B cell (primary cell): ENCODE results near the gene ANKS1A. TPM values are rescaled to one million over a fixed set of nuclear protein-coding genes. Genes with fewer than 3 reads are reported as not detected.

ENCODE experiments used
- ATAC-seq: fragments of 200-7000 bp; cut with Tn5 transposase; one replicate; pipeline ENCODE4 v1.10.0; 2021; ENCODE audit warnings: low read depth, mild to moderate bottlenecking, moderate number of reproducible peaks, moderate library complexity
- CTCF ChIA-PET: fragments of 350-600 bp; sonication (Branson Sonifier 250); formaldehyde crosslinking; loops from one replicate; lab custom pipeline; 2021; ENCODE audit warnings: antibody characterized with exemption, inconsistent platforms; lab: Charles Lee
- POLR2A ChIA-PET: fragments of 350-600 bp; sonication (Branson Sonifier 250); formaldehyde crosslinking; loops from one replicate; lab custom pipeline; 2021; ENCODE audit warnings: antibody characterized with exemption; lab: Charles Lee
- DNase-seq: peaks from one replicate; pipeline ENCODE4 v3.0.0; 2013
- H2AFZ ChIP-seq: 2 replicates; pipeline ENCODE4 v1.6.1; 2012; ENCODE audit warnings: mild to moderate bottlenecking, low read depth, low read length; ENCODE audit not compliant: insufficient read depth, poor library complexity, severe bottlenecking
- H3K27ac ChIP-seq, 2 donors: 1 replicate in 1 of 2; 2 replicates in 1 of 2; pipeline ENCODE4 v1.5.1; 2012 to 2013; ENCODE audit warnings: low read length in 2 of 2, mild to moderate bottlenecking in 2 of 2, moderate library complexity in 1 of 2
- H3K27me3 ChIP-seq, 4 experiments: fragments of 200-600 bp in 1 of 4; sonication (generic) in 1 of 4; replicated peaks in 1 of 4; 1 replicate in 2 of 4; 2 replicates in 2 of 4; pipeline versions ENCODE4 v1.6.1 to v1.7.0; 2013 to 2016; ENCODE audit warnings: low read length in 3 of 4, mild to moderate bottlenecking in 2 of 4, mixed read lengths in 1 of 4, moderate library complexity in 1 of 4; ENCODE audit not compliant: insufficient read depth in 4 of 4, control insufficient read depth in 3 of 4; ENCODE audit errors: control extremely low read depth in 1 of 4
- H3K36me3 ChIP-seq, 2 experiments: replicated peaks in 1 of 2; 1 replicate in 1 of 2; 2 replicates in 1 of 2; pipeline versions ENCODE4 v1.6.1 to v1.7.1; 2013; ENCODE audit warnings: low read length in 1 of 2; ENCODE audit not compliant: insufficient read depth in 2 of 2, control insufficient read depth in 1 of 2; ENCODE audit errors: control extremely low read depth in 1 of 2, extremely low read depth in 1 of 2
- H3K4me1 ChIP-seq, 2 donors: fragments of 200-600 bp in 1 of 2; sonication (generic) in 1 of 2; 1 replicate in 1 of 2; 2 replicates in 1 of 2; pipeline versions ENCODE4 v1.5.1 to v1.6.1; 2013 to 2017; ENCODE audit warnings: low read length in 2 of 2; ENCODE audit not compliant: control insufficient read depth in 2 of 2, insufficient read depth in 2 of 2
- H3K4me2 ChIP-seq: replicated peaks from 2 replicates; pipeline ENCODE3; 2012; ENCODE audit warnings: mild to moderate bottlenecking, low read depth, low read length; ENCODE audit not compliant: poor library complexity, severe bottlenecking
- H3K4me3 ChIP-seq, 5 experiments: fragments of 200-600 bp in 1 of 5; sonication (generic) in 1 of 5; 1 replicate in 3 of 5; 2 replicates in 2 of 5; pipeline versions ENCODE4 v1.5.1 to v1.7.0; 2011 to 2016; ENCODE audit warnings: low read length in 4 of 5, mild to moderate bottlenecking in 4 of 5, low read depth in 2 of 5, control low read depth in 1 of 5, moderate library complexity in 1 of 5; ENCODE audit not compliant: insufficient read depth in 1 of 5; ENCODE audit errors: control extremely low read depth in 1 of 5, extremely low read depth in 1 of 5
- H3K79me2 ChIP-seq: fragments of 200-600 bp; sonication (generic); one replicate; pipeline ENCODE4 v1.6.0; 2016; ENCODE audit warnings: low read length; ENCODE audit not compliant: control insufficient read depth, insufficient read depth
- H3K9ac ChIP-seq: fragments of 200-600 bp; sonication (generic); 2 replicates; pipeline ENCODE4 v1.6.1; 2017; ENCODE audit warnings: mild to moderate bottlenecking, low read length, moderate library complexity
- H3K9me3 ChIP-seq, 3 donors: one replicate each; pipeline versions ENCODE4 v1.6.1 to v1.7.1; 2013; ENCODE audit warnings: low read length in 2 of 3; ENCODE audit not compliant: control insufficient read depth in 2 of 3, insufficient read depth in 1 of 3; ENCODE audit errors: control extremely low read depth in 1 of 3
- H4K20me1 ChIP-seq: 2 replicates; pipeline ENCODE4 v1.6.0; 2012; ENCODE audit warnings: mild to moderate bottlenecking, low read length; ENCODE audit not compliant: insufficient read depth, control insufficient read depth, poor library complexity, severe bottlenecking
- H3K27ac Mint-ChIP-seq: one replicate; pipeline ENCODE4 v1.8.0; 2021; ENCODE audit warnings: mixed read lengths
- H3K27me3 Mint-ChIP-seq: one replicate; pipeline ENCODE4 v1.8.0; 2021; ENCODE audit warnings: mixed read lengths
- H3K4me1 Mint-ChIP-seq: one replicate; pipeline ENCODE4 v1.8.0; 2021; ENCODE audit warnings: mixed read lengths
- H3K4me3 Mint-ChIP-seq: one replicate; pipeline ENCODE4 v1.8.0; 2021; ENCODE audit warnings: mixed read lengths
- H3K9me3 Mint-ChIP-seq: one replicate; pipeline ENCODE4 v1.8.0; 2022; ENCODE audit warnings: mixed read lengths; ENCODE audit not compliant: insufficient read depth
- EZH2 ChIP-seq: IDR thresholded peaks from 2 replicates; pipeline ENCODE4 v1.6.1; 2012; ENCODE audit warnings: borderline replicate concordance, low read depth, mild to moderate bottlenecking, moderate library complexity, low read length; ENCODE audit not compliant: insufficient read depth, poor library complexity, severe bottlenecking
- WGBS: methylation state at CpG from one replicate; pipeline ENCODE4 v1.1.5; 2013; ENCODE audit warnings: missing lambda C conversion rate; ENCODE audit not compliant: insufficient coverage; 5-methylcytosine and 5-hydroxymethylcytosine counted together
- intact Hi-C: fragments of 100-400 bp; cut with micrococcal nuclease; formaldehyde crosslinking; loops from one replicate; pipeline ENCODE4 v1.10.0; 2022
- polyA plus RNA-seq: library from polyadenylated mRNA; depleted of rRNA; stranded (reverse); fragments of >200 nt; gene quantifications from 2 replicates; pipeline ENCODE4 v1.2.3, GENCODE V29; 2012
- total RNA-seq, 2 donors: library from RNA; stranded (reverse); fragments of 120-200 nt in 1 of 2; gene quantifications; 1 replicate in 1 of 2; 2 replicates in 1 of 2; pipeline versions ENCODE4 v1.2.3 to v1.2.4, GENCODE V29; 2013 to 2022
- TF ChIP-seq, protein P1 (sequence below): fragments of 200-600 bp; IDR thresholded peaks from one replicate; pipeline ENCODE4 v1.8.0; 2022; ENCODE audit warnings: antibody characterized with exemption, mild to moderate bottlenecking

The ANKS1A gene
- total and polyA plus RNA-seq, 2 donors (not counting 1 experiment from before 2014, with no cell fraction given) = 3.4 to 19.7 TPM

DNA sequence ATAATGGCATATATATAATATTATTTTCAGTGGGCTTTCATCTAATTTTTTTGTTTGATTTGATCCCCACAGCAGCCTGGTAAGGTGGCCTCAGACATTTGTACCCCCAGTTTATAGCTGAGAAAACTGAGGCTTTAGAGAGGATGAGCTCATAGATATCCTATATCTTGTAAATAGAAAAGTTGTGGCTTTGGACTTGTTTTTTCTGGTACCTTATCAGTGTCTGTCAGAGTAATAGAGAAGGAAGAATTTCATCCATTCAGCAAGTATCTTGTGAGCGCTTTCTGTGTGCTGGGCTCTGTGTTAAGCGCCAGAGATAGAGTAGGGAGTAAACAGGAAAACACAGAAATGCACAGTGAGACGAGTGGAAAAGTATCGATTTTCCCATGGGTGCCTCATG lies 29.1 kb upstream of the ANKS1A start:
- no peak overlapping the region for H3K4me3 Mint-ChIP-seq
- ATAC-seq (no peak), DNase-seq (no peak)
- Histone ChIP-seq H3K9ac (no peak overlapping the region), H3K9me3 (no peaks in the 10 kb centered on the region), H3K4me2 (no peak overlapping the region), H3K4me1 (no peaks in the 10 kb centered on the region), H3K27me3 (no peaks in the 10 kb centered on the region), H3K4me3 (no peak overlapping the region), H3K79me2 (no peaks in the 10 kb centered on the region), H2AFZ (no peak overlapping the region), H3K27ac (no peak overlapping the region), H4K20me1 (no peaks in the 10 kb centered on the region), H3K36me3 (peaks cover 11 to 73% of the 10 kb centered on the region in 2 experiments)
- TF ChIP-seq, protein P1, sequence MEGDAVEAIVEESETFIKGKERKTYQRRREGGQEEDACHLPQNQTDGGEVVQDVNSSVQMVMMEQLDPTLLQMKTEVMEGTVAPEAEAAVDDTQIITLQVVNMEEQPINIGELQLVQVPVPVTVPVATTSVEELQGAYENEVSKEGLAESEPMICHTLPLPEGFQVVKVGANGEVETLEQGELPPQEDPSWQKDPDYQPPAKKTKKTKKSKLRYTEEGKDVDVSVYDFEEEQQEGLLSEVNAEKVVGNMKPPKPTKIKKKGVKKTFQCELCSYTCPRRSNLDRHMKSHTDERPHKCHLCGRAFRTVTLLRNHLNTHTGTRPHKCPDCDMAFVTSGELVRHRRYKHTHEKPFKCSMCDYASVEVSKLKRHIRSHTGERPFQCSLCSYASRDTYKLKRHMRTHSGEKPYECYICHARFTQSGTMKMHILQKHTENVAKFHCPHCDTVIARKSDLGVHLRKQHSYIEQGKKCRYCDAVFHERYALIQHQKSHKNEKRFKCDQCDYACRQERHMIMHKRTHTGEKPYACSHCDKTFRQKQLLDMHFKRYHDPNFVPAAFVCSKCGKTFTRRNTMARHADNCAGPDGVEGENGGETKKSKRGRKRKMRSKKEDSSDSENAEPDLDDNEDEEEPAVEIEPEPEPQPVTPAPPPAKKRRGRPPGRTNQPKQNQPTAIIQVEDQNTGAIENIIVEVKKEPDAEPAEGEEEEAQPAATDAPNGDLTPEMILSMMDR = no peak
- TF ChIP-seq EZH2 = no peak
- no peaks in the 10 kb centered on the region for H3K4me1 Mint-ChIP-seq
- intact Hi-C loops = no loop called here
- H3K27ac Mint-ChIP-seq = no peak overlapping the region
- CTCF ChIA-PET = no interaction called here
- 87% methylated on average over 4 of the region's 4 CpGs for WGBS
- POLR2A ChIA-PET = no interaction called here
- no peaks in the 10 kb centered on the region for H3K9me3 Mint-ChIP-seq
- no peaks in the 10 kb centered on the region for H3K27me3 Mint-ChIP-seq

DNA sequence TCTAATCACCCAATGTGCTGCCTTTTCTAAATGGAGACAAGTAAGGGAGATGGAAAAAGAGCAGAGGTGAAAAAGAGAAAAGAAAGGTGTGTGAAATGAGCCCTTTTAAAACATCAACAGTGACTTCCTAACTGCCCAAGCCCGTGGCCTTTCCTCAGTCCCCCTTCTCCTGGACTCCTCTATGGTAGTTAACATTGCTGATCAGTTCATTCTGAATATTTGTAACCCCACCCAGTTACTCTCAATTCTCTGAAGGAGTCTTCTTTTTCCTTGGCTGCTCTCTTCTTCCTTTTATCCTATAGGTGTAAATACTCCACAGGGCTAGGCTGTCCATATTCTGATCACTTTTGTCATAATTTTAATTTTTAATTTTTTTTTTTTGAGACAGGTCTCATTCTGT lies 28.3 kb upstream of the ANKS1A start:
- Histone ChIP-seq H3K4me2 (no peak overlapping the region), H3K27me3 (no peaks in the 10 kb centered on the region), H3K79me2 (no peaks in the 10 kb centered on the region), H3K36me3 (peaks cover 15 to 73% of the 10 kb centered on the region in 2 experiments), H2AFZ (no peak overlapping the region), H3K9ac (no peak overlapping the region), H3K4me3 (no peak overlapping the region), H3K27ac (no peak overlapping the region), H3K4me1 (no peaks in the 10 kb centered on the region), H4K20me1 (no peaks in the 10 kb centered on the region), H3K9me3 (no peaks in the 10 kb centered on the region)
- H3K27ac Mint-ChIP-seq = no peak overlapping the region
- POLR2A ChIA-PET = no interaction called here
- CTCF ChIA-PET = no interaction called here
- no peaks in the 10 kb centered on the region for H3K4me1 Mint-ChIP-seq
- ATAC-seq = no peak
- no peaks in the 10 kb centered on the region for H3K9me3 Mint-ChIP-seq
- TF ChIP-seq EZH2 = no peak
- TF ChIP-seq, protein P1 = no peak
- DNase-seq = no peak
- intact Hi-C loops = no loop called here
- no peak overlapping the region for H3K4me3 Mint-ChIP-seq
- no CpG with 5 or more reads among the region's 1 CpG for WGBS
- no peaks in the 10 kb centered on the region for H3K27me3 Mint-ChIP-seq
